C1 segment of cervical spinal cord (tissue), 14 donors: ENCODE measurements around the gene C19orf81.
"Not testable (repeated sequence)": the region's sequence is repeated elsewhere in the genome, so short reads cannot be mapped to it uniquely, and the experiment has no call there.

Experiments used
- DNase-seq, 14 donors: peaks; one replicate each; lab custom pipeline; 2025; lab: John Stamatoyannopoulos, UW

C19orf81 gene

DNA sequence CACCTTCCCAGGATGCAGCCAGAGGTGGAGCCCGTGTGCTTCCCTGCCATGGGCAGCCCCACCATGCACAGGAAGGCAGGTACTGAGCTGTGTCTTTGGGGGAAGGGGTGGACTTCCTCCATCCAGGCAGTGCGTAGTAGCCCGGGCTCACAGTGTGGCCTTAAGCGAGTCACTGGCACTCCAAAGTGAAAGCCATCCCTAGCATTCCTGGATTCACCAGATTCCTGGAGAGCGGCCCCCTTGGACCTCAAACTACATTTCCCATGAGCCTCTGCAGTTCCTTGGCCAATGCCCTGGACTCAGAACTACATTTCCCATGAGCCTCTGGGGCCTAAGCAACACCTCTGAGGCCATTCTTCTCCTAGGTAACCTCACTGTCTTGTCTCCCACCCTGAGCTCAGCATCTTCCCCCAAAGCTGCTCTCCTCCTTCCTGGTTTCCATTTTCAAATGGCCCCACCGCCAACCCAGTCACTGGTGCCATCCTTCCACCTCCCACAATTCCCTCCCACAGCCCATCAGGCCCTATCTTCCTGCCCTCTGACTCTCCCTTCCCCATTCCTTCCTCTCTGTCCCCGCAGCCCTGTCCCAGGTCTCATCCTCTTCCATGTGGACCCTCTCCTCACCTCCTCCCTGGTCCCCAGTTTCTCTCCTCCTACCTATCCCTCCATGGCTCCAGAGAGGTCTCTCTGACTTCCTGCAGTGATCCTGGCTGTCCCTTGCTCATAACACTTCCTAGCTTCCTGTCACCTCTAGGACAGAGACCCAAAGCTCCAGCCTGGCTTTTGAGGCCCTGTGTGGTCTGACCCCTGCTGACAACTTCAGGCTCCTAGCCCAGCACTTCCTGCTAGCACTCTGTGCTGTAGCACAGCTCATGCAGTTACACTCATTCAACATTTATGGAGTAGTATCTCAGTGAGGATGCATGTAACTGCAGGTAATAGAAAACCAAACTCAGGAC, at the start of gene C19orf81:
TSS of gene C19orf81 (plus strand) at position 13 of the 959 bp plus-strand sequence. CDS start at position 13, 0 bp downstream.
- peak in 1 of 14 donors; percentile 17 for DNase-seq

- DNase-seq = no peak
These were observed 47.7 kb upstream of the C19orf81 start for GRCh38 chr19:50601407-50602088.

DNA sequence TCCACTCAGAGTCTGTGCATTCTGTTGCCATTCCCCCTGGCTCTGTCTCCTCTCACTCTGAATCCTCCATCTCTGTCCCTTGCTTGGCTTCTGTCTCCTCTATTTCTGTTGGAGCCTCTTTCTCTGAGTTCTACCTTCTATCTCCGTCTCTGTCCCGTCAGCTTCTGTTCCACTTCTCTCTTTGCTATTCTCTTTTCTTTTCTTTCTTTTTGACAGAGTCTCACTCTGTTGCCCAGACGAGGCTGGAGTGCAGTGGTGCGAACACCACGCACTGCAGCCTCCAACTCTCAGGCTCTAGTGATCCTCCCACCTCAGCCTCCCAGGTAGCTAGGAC, 47.2 kb upstream of the C19orf81 start:
- DNase-seq = no peak

- DNase-seq = no peak
These were observed 46.7 kb upstream of the C19orf81 start for GRCh38 chr19:50602496-50602895.

DNA sequence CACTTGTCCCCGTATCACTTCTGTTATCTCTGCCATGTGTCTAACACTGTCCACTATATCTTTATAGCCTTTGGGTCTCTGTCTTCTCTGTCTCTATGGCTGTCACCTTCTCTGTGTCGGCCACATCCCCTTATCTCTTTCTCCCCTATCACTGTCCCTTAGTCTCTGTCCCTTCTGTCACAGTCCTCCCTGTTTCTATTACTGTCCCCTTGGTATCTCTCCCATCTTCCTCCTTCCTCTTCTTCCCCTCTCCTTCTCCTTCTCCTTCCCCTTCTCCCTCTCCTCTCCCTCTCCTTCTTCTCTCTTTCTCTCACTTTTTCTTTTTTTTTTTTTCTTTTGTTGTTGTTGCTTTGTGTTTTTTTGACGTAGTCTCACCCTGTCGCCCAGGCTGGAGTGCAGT, 46.3 kb upstream of the C19orf81 start:
- DNase-seq = no peak

DNA sequence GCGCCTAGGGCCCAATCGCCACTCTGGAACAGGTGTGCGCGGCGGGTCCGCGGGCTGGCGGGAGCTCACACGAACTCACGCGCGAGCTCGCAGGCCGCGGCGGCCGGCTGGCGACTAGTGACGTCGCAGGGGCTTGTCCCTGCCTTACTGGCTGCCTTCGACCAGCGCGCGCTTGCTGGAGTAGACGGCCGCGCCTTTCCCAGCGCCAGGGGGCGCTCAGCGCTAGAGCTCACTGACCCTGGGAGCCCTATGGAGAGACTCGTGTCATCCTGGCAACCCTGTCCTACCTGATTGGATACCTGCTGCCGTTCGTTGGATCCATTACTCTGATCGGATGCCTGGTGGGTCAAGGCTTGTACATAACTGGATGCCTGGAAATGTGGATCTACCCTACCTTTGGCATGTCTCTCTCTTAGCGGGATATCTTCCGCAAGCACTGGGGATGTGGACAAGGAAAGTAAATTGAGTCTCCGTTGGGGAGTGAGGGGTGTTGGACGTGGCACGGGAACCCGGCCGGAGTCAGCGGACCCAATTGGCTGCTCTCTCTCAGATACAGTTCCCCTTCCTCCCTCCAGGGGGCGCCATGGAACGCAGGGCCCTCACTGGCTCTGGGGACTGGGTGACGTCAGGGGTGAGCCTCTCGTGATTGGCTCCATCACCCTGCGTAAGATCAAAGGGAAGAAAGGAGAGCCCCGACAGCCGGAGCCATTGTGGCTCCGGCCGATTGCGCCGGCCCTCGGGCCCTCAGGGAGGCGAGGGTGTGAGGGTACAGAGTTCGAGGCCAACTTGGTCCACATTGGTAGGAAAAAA, 44.8 kb upstream of the C19orf81 start:
- DNase-seq = peak in 3 of 14 donors; percentile 2 to 19 (median 12)

- DNase-seq = peak in 5 of 14 donors; percentile 5 to 38 (median 20)
These were observed 43.0 kb upstream of the C19orf81 start for GRCh38 chr19:50606059-50606836.

- DNase-seq = peak in 1 of 14 donors; percentile 14
These were observed 41.9 kb upstream of the C19orf81 start for GRCh38 chr19:50607388-50607787.

- peak; percentile 27 to 93 (median 86) for DNase-seq
These were observed 41.1 kb upstream of the C19orf81 start for GRCh38 chr19:50607874-50608785.

- not testable (repeated sequence) for DNase-seq
These were observed 36.5 kb upstream of the C19orf81 start for GRCh38 chr19:50612504-50613404.

- not testable (repeated sequence) for DNase-seq
These were observed 30.9 kb upstream of the C19orf81 start for GRCh38 chr19:50618379-50618778.

- DNase-seq = not testable (repeated sequence)
These were observed 30.1 kb upstream of the C19orf81 start for GRCh38 chr19:50619184-50619583.

DNA sequence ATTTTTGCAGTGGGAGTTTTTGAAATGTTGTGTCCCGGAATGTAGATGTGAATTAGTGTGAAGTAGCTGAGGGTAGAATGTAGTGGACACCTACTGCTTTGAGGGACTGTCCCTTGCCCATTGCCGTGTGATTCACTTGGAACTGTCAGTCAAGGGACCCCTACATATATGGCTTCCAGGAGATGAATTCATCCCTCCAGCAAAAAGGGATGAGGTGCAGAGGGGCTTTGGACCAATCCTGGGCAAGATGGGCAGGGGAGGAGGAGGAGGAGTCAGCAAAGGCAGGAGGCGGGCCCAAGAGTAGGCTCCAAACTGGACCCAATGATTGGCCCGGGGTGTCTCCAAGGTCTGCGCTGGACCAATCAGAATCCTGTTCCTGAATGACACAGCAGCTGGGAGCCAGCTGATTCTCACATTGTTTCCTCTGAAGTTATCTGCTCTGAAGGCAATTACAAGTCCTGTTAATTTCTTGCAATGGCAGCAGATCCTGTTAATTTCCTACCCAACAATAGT, 28.8 kb upstream of the C19orf81 start:
- DNase-seq = not testable (repeated sequence)

GRCh38 chr19:50624949-50625600, 24.2 kb upstream of the C19orf81 start:
- no peak for DNase-seq

DNA sequence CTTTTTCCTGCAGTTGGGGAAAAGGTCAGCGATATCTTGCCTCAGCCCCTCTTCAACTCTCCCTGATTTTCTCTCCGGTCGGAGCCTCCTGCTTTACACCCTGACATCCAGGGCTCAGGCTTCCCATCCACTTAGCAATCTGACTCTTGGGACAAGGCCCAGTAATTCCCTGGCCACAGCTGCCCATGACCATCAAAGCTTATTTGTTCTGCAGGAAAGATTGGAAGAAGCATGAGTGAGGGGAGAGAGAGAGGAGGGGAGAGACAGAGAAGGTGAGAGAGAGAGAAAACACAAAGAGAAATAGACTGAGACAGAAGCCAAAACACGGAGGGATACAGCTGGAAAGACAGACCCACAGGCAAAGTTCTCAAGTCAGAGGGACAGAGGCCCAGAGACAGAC, 23.2 kb upstream of the C19orf81 start:
- DNase-seq = no peak

GRCh38 chr19:50626795-50627194, 22.4 kb upstream of the C19orf81 start:
- no peak for DNase-seq

DNA sequence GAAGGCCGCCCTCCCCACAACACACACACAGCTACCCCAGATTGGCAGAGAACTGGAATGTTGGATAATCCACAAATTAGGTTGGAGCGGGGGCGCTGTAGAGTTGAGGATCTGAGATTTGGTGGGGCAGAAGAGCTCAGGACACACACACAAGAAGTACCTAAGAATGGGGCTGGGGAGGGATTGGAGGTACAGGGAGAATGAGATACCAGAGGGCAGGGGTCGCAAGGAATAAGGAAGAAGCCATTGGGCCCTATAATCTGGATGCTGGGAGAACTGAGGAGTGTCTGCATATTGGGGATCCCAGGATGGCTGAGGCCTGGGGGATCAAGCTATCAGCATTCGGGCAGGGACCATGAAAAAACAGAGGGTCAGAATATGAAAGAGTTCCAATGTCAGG, 21.1 kb upstream of the C19orf81 start:
- no peak for DNase-seq

GRCh38 chr19:50628551-50628950, 20.7 kb upstream of the C19orf81 start:
- DNase-seq = no peak
